HG03469 (cell line): ENCODE results near the gene ERAS.
"Not testable (repeated sequence)": the region's sequence is repeated elsewhere in the genome, so short reads cannot be mapped to it uniquely, and the experiment has no call there.

Experiments used
- ATAC-seq: cut with Tn5 transposase; IDR thresholded peaks from one replicate; pipeline ENCODE4 v1.9.1; 2021; ENCODE audit warnings: mild to moderate bottlenecking, moderate library complexity, moderate number of reproducible peaks; ENCODE audit not compliant: unreplicated experiment

The ERAS gene

DNA sequence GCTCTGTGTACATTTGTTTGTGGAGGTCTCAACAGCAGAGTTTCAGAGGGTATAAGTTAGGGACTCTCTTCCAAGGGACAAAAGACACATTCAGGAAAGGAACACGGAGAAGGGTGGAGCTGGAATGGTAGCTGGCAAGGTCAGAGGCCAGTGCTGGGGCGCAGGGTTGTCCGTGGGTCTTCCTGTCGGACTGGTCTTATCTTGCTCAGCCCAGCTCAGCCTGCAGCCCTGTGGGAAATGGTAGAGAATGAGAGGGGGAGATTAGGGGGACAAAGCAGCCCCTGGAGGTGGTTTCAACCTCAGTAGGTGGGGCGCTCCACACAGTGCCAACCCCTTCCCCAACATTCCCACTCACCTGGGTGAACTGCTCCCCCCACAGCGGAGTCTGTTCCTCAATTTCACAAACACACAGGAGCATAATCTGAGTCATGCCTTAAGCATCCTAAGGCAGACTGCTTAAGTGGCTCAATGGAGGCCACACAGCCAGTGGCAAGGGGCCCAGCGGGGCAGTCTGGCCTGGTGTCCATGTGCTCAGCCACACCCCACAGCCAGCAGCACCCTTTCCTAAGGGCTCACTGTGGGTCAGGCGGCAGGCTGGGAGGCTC, 31.3 kb upstream of the ERAS start:
- no peak for ATAC-seq

DNA sequence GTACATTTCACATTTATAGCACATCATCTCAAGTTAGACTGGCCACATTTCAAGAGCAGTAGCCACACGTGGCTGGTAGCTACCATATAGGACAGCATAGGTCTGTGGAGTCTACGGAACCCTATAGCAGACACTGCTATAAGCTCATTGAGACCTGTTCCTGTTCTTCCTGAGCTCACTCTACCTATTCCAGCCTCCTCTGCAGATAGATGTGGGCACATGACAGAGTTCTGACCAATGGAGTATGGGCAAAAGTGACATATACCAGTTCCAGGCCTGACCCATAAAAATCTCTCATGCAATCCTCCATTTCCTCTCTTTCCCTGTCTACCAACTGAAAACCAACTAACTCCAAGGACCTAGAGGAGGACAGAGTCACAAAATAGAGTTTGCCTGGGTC, 28.0 kb upstream of the ERAS start:
- no peak for ATAC-seq

DNA sequence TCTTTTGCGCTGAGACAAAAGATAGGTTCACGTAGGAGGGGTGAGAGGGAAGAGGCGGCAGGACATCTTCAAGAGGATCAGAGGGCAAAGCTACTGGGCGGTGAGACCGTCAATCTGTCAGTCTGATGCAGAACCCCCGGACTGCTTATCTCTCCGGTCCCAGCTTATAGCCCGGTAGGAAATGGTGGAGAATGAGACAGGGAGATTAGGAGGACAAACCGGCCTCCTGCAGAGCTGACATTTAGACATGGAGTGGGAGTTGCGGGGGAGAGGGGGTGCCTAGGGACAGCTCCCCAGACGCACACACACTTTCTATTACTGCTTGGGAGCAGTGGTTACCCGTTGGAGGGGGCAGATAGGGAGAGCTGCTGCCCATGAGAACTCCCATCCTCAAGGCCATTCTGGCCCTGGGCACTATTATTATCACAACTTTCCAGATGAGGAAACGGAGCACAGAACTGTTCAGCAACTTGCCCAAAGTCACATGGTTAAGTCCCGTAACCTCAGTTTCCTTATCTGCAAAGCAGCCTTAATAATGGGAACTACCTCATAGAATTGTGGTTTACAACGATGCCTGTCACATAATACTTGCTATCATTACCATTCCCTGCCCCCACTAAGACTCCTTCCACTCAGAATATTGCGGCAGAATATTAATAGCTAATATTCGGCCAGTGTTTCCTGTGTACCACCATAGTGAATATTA, 25.6 kb upstream of the ERAS start:
- no peak for ATAC-seq

DNA sequence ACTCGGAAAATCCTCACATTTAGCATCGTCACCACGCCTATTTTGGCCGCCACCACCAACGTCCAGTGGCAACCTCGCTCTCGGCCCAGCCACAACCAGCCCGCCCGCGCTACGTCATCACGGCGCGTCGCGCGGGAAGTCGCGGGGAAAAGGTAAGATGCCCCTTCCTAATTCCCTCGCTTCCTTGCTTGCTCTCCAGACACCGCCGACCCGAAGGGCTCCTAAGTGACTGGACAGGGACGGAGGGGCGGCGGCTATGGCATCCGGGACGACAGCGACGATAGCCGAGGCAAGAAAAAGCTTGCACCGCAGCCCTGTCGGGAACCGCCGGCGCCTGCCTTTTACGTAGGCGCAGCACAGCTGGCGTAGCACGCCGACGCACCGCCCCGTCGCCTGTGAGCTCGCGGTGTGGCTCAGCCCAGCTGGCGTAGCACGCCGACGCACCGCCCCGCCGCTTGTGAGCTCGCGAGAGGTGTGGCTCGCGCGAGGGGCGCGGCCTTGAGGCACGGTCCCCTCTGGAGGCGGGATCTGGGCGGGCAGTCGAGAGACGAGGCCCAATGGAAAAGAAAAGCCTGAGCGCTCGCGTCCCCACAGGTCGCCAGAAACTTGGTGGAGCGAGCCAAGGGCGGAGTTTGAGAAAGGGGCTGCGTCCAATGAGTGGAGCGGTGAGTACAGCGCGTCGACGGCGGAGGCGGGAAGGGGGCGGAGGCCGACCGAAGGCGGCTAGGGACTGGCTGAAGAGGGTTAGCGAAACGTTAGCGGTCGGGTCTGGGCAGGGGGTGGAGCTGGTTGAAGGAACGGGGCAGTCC, 24.8 kb upstream of the ERAS start, which contains the start of gene HDAC6:
Gene HDAC6, plus strand, starts transcription at position 788 of the 809 bp plus-strand sequence. CDS start 626 bp downstream, outside the sequence.
- ATAC-seq = peak; percentile 71

DNA sequence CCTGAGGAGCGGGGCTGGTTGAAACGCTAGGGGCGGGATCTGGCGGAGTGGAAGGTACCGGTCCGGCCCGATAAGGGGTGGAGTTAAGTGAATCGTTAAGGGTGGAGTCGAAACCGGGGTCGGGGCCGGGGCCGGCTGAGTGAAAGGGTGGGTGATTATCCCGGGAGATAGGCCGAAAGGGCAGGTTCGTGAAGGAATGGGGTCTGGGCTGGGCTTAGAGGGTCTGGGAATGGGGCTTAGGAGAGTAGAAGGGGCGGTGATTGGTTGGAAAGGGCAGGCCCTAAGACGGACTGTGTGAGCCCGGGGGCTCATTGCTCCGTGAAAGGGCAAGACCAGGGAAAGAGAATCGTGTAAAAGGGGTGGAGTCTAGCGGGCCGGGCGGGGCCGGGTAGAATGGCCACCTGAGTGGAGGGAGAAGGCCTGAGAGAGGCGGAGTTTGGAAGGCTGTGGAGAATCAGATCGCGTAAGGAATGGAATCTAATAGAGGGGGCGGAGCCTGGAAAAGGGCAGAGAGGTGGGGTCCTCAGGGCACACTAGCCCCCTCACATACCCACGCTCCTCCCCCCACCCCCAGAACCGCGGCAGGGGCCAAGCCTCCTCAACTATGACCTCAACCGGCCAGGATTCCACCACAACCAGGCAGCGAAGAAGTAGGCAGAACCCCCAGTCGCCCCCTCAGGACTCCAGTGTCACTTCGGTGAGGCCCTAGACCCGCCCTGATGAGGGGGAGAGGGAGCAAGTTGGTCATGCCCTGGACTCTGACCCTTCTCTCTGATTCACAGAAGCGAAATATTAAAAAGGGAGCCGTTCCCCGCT, 24.0 kb upstream of the ERAS start:
- peak; percentile 20 for ATAC-seq

DNA sequence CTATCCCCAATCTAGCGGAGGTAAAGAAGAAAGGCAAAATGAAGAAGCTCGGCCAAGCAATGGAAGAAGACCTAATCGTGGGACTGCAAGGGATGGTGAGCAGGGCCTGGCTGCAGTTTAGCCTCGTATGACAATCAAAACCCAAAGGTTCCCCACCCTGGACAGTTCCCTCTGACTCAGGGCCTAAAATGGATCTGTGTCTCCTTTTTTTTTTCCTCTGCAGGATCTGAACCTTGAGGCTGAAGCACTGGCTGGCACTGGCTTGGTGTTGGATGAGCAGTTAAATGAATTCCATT, 23.5 kb upstream of the ERAS start:
- ATAC-seq = no peak

DNA sequence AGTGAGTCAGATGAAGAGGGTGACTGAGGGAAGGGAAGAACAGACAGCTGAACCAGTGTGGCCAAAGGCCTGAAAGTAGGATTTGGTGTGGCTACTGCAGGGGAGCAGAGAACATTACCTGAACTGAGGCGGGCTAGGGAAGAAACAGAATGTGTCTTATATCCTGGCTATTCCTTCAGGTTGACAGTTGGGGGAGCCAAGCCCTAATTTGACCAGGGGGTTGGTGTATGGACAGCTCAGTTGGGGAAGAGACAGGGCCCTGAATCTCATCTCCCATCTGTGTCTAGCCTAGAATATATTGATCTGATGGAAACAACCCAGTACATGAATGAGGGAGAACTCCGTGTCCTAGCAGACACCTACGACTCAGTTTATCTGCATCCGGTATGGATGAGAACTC, 20.2 kb upstream of the ERAS start:
- no peak for ATAC-seq

DNA sequence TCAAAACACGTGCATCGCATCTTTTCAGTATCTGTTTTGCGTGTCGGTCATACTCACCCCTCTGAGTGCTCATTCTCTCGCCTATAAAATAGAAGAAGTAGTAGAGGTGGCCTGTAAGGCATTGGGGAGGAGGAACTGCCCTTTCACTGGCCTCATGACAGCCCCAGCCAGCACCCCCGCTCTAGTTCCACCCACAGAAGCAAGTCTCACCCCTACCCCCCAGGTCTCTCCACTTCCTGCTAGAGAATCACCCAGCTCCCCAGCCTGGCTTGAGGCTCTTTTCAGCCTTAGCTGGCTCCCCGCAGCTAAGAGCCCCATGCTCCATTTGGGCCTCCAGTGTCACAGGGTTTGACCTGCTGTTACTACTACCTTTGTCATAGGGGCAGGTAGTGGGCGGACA, 12.7 kb upstream of the ERAS start:
- ATAC-seq = no peak

DNA sequence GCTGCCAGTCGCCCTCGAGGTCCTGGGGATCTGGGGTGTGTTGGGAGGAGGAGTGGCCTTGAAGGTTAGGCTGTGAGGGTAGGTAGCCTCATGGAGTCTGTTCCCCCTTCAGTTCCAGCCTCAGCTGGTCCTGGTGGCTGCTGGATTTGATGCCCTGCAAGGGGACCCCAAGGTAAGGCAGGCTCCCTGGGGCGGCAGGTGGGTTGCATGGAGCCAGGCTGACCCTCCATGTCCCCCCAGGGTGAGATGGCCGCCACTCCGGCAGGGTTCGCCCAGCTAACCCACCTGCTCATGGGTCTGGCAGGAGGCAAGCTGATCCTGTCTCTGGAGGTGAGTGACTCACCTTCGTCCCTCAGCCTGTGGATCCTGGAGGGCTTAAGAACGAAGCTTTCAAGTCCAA, 11.6 kb upstream of the ERAS start:
- no peak for ATAC-seq

DNA sequence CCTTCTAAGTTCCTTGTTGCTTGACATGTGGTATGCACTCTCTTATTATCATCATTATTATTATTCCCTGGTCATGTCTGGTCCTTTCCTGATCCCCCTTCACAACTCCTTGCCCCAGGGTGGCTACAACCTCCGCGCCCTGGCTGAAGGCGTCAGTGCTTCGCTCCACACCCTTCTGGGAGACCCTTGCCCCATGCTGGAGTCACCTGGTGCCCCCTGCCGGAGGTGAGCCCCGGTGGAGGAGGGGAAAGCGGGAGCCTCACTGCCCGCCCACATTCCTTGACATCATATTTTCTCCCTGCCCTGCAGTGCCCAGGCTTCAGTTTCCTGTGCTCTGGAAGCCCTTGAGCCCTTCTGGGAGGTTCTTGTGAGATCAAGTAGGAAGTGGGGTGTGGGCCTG, 11.0 kb upstream of the ERAS start:
- no peak for ATAC-seq

DNA sequence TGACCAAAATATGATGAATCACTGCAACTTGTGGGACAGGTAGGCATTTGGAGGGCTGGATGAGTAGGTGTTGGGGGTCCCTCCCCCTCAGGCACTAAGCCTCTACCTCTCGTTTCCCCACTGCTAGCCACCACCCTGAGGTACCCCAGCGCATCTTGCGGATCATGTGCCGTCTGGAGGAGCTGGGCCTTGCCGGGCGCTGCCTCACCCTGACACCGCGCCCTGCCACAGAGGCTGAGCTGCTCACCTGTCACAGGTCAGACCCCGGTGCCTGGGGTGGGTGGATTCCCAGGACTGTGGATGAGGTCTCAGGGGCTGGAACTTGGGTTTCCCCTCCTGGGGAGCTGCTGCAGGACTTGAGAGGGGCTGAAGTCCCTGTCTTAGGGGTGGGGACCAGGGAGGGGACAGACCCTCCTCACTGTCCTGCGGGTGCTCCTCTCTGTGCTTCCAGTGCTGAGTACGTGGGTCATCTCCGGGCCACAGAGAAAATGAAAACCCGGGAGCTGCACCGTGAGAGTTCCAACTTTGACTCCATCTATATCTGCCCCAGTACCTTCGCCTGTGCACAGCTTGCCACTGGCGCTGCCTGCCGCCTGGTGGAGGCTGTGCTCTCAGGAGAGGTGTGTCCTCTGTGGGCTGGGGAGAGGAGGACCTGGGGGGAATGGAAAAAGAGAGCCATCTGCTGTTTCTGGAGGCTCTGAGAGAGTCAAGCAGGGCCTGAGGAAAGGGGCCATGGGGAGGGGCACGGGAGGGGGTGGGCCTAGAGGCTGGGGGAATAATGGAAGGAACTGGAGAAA, 10.1 kb upstream of the ERAS start:
- no peak for ATAC-seq

DNA sequence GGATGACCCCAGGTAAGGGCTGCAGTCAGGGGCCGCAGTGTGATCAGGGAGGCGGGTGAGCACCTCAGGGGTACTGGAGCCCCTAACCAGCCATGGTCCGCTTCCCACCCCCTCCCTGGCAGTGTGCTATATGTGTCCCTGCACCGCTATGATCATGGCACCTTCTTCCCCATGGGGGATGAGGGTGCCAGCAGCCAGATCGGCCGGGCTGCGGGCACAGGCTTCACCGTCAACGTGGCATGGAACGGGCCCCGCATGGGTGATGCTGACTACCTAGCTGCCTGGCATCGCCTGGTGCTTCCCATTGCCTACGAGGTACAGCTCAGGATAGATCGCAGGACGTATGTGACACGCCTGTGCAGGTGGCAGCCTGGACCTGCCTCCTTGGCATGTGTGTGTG, 8.2 kb upstream of the ERAS start:
- no peak for ATAC-seq

DNA sequence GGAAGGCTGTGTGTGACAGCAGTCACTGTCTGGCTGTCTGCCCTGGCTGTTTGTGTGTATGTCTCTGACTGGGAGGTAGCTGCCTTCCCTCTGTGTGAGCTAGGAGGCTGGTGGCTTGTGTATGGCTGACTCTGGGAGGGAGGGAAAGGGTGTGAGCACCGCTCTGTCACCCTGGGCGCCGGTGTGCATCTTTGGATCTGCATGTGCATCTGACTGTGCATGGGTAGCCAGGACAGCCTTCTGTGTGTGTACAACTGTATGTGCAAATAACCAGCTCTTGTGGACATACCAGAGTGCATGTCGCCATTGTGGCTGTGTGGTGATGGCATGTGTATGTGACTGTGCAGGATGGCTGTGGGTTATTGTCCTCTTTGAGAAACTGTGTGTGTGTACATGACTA, 7.4 kb upstream of the ERAS start:
- ATAC-seq = no peak

DNA sequence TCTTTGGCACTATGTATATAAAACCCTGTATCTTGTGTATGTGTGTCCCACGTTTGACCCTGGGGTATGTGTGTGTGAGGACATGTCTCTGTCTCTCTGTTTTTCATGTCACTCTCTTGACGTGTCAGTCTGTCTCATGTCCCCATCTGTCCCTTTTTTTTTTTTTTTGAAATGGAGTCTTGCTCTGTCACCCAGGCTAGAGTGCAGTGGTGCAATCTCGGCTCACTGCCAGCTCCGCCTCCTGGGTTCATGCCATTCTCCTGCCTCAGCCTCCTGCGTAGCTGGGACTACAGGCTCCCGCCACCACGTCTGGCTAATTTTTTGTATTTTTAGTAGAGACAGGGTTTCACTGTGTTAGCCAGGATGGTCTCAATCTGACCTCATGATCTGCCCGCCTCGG, 6.9 kb upstream of the ERAS start:
- ATAC-seq = not testable (repeated sequence)

DNA sequence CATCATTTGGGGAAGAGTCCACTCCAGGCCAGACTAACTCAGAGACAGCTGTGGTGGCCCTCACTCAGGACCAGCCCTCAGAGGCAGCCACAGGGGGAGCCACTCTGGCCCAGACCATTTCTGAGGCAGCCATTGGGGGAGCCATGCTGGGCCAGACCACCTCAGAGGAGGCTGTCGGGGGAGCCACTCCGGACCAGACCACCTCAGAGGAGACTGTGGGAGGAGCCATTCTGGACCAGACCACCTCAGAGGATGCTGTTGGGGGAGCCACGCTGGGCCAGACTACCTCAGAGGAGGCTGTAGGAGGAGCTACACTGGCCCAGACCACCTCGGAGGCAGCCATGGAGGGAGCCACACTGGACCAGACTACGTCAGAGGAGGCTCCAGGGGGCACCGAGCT, 3.3 kb upstream of the ERAS start:
- ATAC-seq = no peak

DNA sequence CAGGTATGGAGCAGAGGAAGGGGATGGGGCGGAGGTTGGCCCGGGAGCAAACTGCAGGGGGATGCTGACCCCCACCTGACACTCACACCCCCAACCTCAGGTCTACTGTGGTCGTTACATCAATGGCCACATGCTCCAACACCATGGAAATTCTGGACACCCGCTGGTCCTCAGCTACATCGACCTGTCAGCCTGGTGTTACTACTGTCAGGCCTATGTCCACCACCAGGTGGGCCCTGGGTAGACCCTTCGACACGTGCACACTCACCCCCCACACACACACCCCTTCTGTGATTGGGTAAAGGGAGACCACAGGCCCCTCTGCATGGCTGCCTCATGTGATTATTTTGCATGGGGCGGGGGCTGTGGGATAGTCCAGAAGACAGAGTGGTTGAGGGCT, 2.2 kb upstream of the ERAS start:
- no peak for ATAC-seq

DNA sequence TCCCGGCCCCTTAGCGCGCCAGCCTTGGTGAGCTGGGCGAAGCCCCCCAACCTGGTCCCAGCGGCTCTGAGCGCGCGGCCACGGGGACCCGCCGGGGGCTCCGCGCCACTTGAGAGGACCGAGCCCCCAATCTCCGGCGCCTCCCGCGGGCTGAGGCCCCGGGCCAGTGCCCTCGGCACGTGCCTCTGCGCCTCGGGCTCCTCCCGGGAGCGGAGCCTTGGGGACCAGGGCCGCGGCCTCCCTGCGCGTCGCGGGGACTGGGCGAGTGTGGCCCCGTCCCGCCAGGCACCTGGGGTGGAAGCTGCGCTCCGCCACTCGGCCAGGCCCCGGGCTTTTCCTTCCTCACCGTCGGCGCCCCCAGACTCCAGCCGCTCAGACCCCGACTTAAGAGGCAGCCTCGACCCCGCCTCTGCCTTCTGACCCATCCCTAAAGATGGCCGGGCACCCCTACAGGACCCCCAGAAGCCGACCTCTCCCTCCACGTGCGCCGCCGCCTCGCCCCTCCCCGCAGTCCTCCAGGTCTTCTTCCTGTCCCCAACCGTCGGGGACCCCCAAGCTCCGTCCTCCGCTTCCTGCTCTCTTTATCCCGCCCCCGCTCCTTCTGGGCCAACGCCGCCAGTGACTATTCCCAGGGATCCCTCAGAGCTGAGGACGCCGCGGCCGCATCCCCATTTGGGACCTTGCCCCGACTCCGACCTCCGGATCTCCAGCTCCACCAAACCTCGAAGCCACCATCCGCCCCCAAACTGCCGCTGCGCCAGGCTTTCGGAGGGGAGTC, 752 bp downstream of the ERAS start:
- no peak for ATAC-seq

DNA sequence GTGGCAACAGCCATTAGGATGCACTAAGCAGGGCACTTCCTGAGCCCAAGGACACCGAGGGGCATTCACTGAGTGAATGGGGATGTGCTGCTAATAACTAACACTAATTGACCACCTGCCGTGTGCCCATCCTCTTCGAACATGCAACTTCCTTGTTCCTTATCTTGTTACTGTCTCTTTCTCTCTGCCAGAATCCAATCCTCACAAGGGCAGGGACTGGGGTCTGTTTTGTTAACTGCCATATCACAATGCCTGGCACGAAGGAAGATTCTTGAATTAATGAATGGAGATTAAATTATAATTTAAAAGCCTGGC, 1.3 kb downstream of the ERAS start:
- no peak for ATAC-seq

DNA sequence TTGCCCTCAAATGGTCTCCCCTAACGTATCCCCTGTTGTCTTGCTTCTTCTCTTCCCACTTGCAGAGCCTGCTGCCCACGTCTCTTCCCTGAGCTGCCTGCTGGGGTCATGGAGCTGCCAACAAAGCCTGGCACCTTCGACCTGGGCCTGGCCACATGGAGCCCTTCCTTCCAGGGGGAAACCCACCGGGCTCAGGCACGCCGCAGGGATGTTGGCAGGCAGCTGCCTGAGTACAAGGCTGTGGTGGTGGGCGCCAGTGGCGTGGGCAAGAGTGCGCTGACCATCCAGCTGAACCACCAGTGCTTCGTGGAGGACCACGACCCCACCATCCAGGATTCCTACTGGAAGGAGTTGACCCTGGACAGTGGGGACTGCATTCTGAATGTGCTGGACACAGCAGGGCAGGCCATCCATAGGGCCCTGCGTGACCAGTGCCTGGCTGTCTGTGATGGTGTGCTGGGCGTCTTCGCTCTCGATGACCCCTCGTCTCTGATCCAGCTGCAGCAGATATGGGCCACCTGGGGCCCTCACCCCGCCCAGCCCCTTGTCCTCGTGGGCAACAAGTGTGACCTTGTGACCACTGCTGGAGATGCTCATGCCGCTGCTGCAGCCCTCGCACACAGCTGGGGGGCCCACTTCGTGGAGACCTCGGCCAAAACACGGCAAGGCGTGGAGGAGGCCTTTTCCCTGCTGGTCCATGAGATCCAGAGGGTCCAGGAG, 2.9 kb downstream of the ERAS start:
- no peak for ATAC-seq
